Measurements from ENCODE around the gene RALGAPA1.

DNA sequence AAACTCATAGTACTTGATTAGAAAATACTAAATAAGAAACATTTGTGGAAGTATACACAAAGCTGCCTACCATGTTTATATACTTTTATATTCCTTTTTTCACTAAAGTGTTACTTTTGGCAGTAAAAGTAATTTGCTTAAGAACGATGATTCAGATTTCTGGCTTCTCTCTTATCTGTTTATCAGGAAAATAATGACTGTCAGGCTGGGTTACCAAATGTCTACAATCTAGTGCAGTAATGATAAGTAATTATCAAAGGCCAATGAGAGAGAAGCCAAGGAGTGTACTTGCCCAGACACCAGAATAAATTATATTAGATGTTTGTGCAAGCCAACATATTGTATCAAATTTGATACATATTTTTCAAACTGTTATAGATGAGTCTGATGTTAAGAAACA lies 113.4 kb downstream of the RALGAPA1 start:
- TF ChIP-seq, protein P1, sequence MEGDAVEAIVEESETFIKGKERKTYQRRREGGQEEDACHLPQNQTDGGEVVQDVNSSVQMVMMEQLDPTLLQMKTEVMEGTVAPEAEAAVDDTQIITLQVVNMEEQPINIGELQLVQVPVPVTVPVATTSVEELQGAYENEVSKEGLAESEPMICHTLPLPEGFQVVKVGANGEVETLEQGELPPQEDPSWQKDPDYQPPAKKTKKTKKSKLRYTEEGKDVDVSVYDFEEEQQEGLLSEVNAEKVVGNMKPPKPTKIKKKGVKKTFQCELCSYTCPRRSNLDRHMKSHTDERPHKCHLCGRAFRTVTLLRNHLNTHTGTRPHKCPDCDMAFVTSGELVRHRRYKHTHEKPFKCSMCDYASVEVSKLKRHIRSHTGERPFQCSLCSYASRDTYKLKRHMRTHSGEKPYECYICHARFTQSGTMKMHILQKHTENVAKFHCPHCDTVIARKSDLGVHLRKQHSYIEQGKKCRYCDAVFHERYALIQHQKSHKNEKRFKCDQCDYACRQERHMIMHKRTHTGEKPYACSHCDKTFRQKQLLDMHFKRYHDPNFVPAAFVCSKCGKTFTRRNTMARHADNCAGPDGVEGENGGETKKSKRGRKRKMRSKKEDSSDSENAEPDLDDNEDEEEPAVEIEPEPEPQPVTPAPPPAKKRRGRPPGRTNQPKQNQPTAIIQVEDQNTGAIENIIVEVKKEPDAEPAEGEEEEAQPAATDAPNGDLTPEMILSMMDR (IDR thresholded peaks at IDR 0.05): no peak
- TF ChIP-seq POLR2AphosphoS5 (IDR thresholded peaks at IDR 0.05): no peak
- TF ChIP-seq EP300 (IDR thresholded peaks at IDR 0.05): no peak
- no peak for TF ChIP-seq POLR2A (IDR thresholded peaks at IDR 0.05)

Data from suprapubic skin (tissue), 4 donors.